Sigmoid colon (tissue), 7 donors: ENCODE data around the gene MSANTD1. TPM values are rescaled to one million over a fixed set of nuclear protein-coding genes. Genes with fewer than 3 reads are reported as not detected.

Experiments used
- DNase-seq: peaks from one replicate; pipeline ENCODE4 v3.0.0-alpha.2; 2019
- H3K27ac ChIP-seq, 4 donors: fragments of 200-600 bp; sonication (generic); one replicate each; pipeline ENCODE4 v1.5.1; 2016 to 2019; ENCODE audit warnings: mild to moderate bottlenecking in 1 of 4
- H3K27me3 ChIP-seq, 3 donors: fragments of 200-600 bp; sonication (generic); one replicate each; pipeline ENCODE4 v1.5.1; 2019; ENCODE audit warnings: mild to moderate bottlenecking in 1 of 3
- H3K36me3 ChIP-seq, 4 donors: fragments of 200-600 bp; sonication (generic); one replicate each; pipeline ENCODE4 v1.5.1; 2016 to 2019
- H3K4me1 ChIP-seq, 4 donors: fragments of 200-600 bp; sonication (generic); one replicate each; pipeline ENCODE4 v1.5.1; 2017 to 2019
- H3K4me3 ChIP-seq, 4 donors: fragments of 200-600 bp; sonication (generic); one replicate each; pipeline ENCODE4 v1.5.1; 2017 to 2019; ENCODE audit warnings: mild to moderate bottlenecking in 2 of 4, moderate library complexity in 1 of 4
- H3K9me3 ChIP-seq, 4 donors: fragments of 200-600 bp in 3 of 4; sonication (generic) in 3 of 4; one replicate each; pipeline versions ENCODE4 v1.5.1 to v1.6.1; 2013 to 2019
- EP300 ChIP-seq, 4 donors: sonication (generic); formaldehyde crosslinking; IDR thresholded peaks; one replicate each; pipeline ENCODE4 v1.6.1; 2017; ENCODE audit warnings: antibody characterized with exemption in 4 of 4
- POLR2A ChIP-seq, 2 donors: fragments of 450-650 bp; IDR thresholded peaks; one replicate each; pipeline ENCODE4 v1.6.1; 2016; ENCODE audit warnings: antibody characterized with exemption in 2 of 2, mild to moderate bottlenecking in 2 of 2, moderate library complexity in 2 of 2
- POLR2AphosphoS5 ChIP-seq, 4 donors: sonication (generic); formaldehyde crosslinking; IDR thresholded peaks; one replicate each; pipeline ENCODE4 v1.6.1; 2017; ENCODE audit warnings: antibody characterized with exemption in 4 of 4
- WGBS, 2 donors: extraction: QIAGEN DNeasy Blood & Tissue Kit; methylation state at CpG; one replicate each; pipeline ENCODE4 v1.1.7; 2013; 5-methylcytosine and 5-hydroxymethylcytosine counted together
- intact Hi-C: fragments of 100-400 bp; cut with DNase I; formaldehyde crosslinking; loops from one replicate; pipeline ENCODE4 v1.15.1; 2023
- polyA plus RNA-seq, 3 donors: library from polyadenylated mRNA; stranded (reverse); fragments of 200-250 nt; gene quantifications; one replicate each; pipeline ENCODE4 v1.2.3, GENCODE V29; 2013
- total RNA-seq, 4 donors: library from RNA; depleted of rRNA; stranded (reverse); fragments of >200 nt; gene quantifications; one replicate each; pipeline ENCODE4 v1.1.0, GENCODE V29; 2016
- TF ChIP-seq, protein P1 (sequence below), 4 experiments: fragments of 450-650 bp in 3 of 4; fragments of 200-600 bp in 1 of 4; IDR thresholded peaks; one replicate each; pipeline ENCODE4 v1.5.1; 2016 to 2019; ENCODE audit warnings: antibody characterized with exemption in 4 of 4, mild to moderate bottlenecking in 3 of 4, moderate library complexity in 2 of 4
- donor health status: healthy with polysubstance abuse.
- donor health status: Bipolar disorder and iron deficiency.
- donor health status: healthy.

The MSANTD1 gene
- total and polyA plus RNA-seq, 7 donors, result under 0.01 to 1.2 (median 0.40) TPM; not detected in 1

DNA sequence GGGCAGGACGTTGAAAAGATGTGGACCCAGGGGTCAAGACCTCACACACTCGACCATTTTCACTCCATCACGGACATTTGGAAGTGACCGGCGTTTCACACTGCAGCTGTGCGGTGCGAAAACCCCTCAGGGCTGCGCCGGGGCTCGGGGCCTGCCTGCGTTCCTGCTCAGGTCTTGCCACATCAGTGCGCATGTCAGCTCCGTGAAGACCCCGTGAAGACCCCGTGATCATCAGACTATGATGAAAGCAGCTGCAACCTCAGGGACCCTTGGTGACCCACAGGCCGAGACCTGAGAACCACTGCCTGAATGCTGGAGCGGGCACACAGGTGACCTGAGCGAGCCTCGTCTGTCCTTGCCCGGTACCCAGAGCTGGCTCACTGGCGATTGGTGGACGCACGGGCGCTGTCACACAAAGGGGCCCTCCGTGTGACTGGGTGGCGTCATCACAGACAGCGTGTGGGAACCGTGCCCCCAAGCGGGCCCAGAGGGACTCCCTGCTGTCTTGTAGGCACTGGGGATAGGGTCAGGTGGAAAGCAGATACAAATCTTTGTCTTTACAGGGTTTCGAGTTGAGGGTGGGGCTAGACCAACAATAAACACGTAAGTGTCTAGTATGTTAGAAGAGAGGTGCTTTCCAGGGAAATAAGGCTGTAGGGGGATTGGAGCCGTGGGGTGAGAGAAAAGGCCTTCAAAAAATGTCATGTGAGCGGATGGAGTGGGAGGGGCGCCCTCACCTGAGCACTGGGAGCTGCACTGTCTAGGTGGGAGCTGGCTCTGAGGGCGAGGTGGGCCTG lies 12.7 kb downstream of the MSANTD1 start:
- WGBS, 2 donors, result 90 to 93% methylated on average over 35 of the region's 35 CpGs
- H3K9me3 ChIP-seq, result no peaks in the 10 kb centered on the region
- no peak overlapping the region for H3K27ac ChIP-seq
- intact Hi-C loops, result no loop called here
- no peaks in the 10 kb centered on the region for H3K36me3 ChIP-seq
- no peak for TF ChIP-seq POLR2A (IDR thresholded peaks at IDR 0.05)
- no peak for TF ChIP-seq POLR2AphosphoS5 (IDR thresholded peaks at IDR 0.05)
- TF ChIP-seq EP300 (IDR thresholded peaks at IDR 0.05), result no peak
- TF ChIP-seq, protein P1, sequence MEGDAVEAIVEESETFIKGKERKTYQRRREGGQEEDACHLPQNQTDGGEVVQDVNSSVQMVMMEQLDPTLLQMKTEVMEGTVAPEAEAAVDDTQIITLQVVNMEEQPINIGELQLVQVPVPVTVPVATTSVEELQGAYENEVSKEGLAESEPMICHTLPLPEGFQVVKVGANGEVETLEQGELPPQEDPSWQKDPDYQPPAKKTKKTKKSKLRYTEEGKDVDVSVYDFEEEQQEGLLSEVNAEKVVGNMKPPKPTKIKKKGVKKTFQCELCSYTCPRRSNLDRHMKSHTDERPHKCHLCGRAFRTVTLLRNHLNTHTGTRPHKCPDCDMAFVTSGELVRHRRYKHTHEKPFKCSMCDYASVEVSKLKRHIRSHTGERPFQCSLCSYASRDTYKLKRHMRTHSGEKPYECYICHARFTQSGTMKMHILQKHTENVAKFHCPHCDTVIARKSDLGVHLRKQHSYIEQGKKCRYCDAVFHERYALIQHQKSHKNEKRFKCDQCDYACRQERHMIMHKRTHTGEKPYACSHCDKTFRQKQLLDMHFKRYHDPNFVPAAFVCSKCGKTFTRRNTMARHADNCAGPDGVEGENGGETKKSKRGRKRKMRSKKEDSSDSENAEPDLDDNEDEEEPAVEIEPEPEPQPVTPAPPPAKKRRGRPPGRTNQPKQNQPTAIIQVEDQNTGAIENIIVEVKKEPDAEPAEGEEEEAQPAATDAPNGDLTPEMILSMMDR (IDR thresholded peaks at IDR 0.05), result no peak
- H3K27me3 ChIP-seq, result no peaks in the 10 kb centered on the region
- no peak for DNase-seq
- H3K4me1 ChIP-seq, result no peaks in the 10 kb centered on the region
- no peak overlapping the region for H3K4me3 ChIP-seq

DNA sequence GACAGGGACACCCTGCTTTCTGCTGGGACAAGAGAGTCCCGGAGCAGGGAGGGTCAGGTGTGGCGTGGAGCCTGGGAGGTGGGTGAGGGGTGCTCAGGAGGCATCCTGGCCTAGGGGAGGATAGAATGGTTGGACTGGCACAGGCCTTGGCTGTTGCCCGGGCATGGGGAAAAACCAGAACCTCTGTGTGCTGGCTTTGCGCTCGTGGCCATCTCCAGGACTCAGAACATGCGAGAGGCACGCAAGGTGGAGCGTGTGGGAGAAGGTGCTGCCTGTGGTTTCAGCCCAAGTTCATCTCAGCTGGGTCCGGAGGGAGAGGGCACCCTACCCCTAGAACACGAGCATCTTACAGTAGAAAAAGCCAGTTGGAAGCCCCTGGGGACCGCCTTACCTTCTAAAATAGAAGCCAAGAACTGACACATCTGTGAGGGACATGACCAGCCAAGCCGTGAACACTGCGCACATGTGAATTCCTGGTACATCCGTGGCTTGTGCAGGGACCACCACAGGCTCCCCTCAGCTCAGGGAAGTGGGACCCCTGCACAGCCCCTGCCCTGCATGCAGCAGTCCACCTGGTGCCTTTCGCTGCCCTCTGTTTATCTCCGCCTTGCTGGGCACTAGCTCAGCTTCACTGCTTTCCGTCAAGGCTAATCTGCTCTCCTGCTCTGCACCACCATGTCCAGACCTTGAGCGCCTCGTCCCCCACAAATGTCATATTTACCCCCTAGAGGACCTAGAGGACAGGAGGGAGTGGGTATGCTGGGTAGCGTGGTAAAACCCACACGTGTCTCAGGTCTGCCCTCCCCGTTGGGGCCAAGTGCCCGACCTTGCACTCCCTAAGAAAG lies 13.5 kb downstream of the MSANTD1 start:
- WGBS, 2 donors, result 89 to 92% methylated on average over 23 of the region's 23 CpGs
- DNase-seq, result peak; percentile 41
- TF ChIP-seq, protein P1 (IDR thresholded peaks at IDR 0.05), result no peak
- TF ChIP-seq POLR2AphosphoS5 (IDR thresholded peaks at IDR 0.05) (no peak), POLR2A (IDR thresholded peaks at IDR 0.05) (no peak), EP300 (IDR thresholded peaks at IDR 0.05) (no peak)
- H3K36me3 ChIP-seq, result no peaks in the 10 kb centered on the region
- intact Hi-C loops, result no loop called here
- no peaks in the 10 kb centered on the region for H3K4me1 ChIP-seq
- H3K27me3 ChIP-seq, result no peaks in the 10 kb centered on the region
- no peak overlapping the region for H3K4me3 ChIP-seq
- no peaks in the 10 kb centered on the region for H3K9me3 ChIP-seq
- no peak overlapping the region for H3K27ac ChIP-seq

DNA sequence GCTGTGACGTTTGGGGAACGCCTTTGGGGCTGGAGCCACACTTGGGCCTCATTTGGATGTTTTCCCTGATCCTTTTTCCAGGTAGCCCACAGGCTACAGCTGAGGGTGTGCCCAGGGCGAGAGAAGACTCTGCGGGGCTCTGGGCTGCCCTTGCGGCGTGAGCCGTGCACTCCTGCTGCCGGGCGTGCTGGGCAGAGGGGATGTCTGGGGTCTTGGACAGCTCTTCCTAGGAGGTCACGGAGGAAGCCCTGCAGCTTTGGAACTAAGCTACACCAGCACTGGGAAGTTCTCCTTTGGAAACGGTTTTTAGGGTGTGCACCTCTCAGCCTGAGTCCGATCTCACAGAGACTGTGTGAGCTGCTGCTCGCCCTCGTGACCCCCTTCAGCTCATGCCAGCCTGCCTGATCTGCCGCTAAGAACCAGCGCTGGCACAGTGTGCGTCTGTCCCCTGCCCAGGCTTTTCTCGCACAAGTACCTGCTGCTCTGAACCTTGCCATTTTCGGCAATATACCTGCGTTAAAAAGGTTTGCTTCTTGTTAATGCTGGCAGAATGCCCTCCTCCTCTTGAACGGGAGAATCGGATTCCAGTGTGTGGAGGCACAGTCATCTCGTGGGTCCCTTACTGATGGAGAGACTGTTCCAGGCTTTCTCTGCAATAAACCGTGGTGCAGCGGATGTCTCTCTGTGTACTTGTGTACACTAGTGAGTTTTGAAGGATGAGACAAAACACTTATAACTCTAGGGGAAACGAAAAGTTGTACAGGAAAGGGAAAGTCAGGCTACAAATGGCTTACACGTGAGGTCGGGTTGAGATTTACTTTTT lies 14.3 kb downstream of the MSANTD1 start:
- 84 to 86% methylated on average over 28 of the region's 28 CpGs for WGBS, 2 donors
- TF ChIP-seq POLR2AphosphoS5 (IDR thresholded peaks at IDR 0.05), result no peak
- TF ChIP-seq POLR2A (IDR thresholded peaks at IDR 0.05), result no peak
- no peak for TF ChIP-seq EP300 (IDR thresholded peaks at IDR 0.05)
- TF ChIP-seq, protein P1 (IDR thresholded peaks at IDR 0.05), result no peak
- Histone ChIP-seq H3K9me3 (no peaks in the 10 kb centered on the region), H3K36me3 (no peaks in the 10 kb centered on the region), H3K4me1 (no peaks in the 10 kb centered on the region), H3K27ac (no peak overlapping the region), H3K4me3 (no peak overlapping the region), H3K27me3 (no peaks in the 10 kb centered on the region)
- intact Hi-C loops, result no loop called here
- DNase-seq, result peak; percentile 44

DNA sequence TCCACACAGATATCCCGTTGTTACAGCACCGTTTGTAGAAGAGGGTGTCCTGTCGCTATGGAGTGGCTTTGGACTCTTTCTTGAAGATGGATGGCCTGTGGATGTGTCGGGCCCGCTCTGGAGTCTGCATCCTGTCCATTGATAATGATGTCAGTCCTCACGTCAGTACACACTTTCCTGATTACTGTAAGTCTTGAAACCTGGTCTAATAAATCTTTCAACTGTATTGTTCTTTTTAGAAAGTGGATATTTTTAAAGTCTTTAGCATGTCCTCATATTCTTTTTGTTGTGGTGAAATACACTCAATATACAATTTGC lies 14.9 kb downstream of the MSANTD1 start:
- WGBS, 2 donors, result 77 to 80% methylated on average over 6 of the region's 6 CpGs
- TF ChIP-seq EP300 (IDR thresholded peaks at IDR 0.05) (no peak), POLR2A (IDR thresholded peaks at IDR 0.05) (no peak), POLR2AphosphoS5 (IDR thresholded peaks at IDR 0.05) (no peak)
- TF ChIP-seq, protein P1 (IDR thresholded peaks at IDR 0.05), result no peak
- Histone ChIP-seq H3K27me3 (no peaks in the 10 kb centered on the region), H3K27ac (no peak overlapping the region), H3K36me3 (no peaks in the 10 kb centered on the region), H3K9me3 (no peaks in the 10 kb centered on the region), H3K4me1 (no peaks in the 10 kb centered on the region), H3K4me3 (no peak overlapping the region)
- intact Hi-C loops, result no loop called here
- DNase-seq, result no peak
